ENCODE measurements around the gene COLEC12. TPM values are rescaled to one million over a fixed set of nuclear protein-coding genes. Genes with fewer than 3 reads are reported as not detected.

COLEC12 gene
- polyA plus RNA-seq, 1 donor (not counting 4 experiments of a cell fraction or from before 2014, with no cell fraction given) = not detected

GRCh38 chr18:490024-490366 lies 10.5 kb downstream of the COLEC12 start:
- DNase-seq (ENCODE audit: low read depth, low spot score) (no peak), FAIRE-seq (no peak)
- H4K20me1 ChIP-seq (ENCODE audit: control insufficient read depth, extremely low read depth, insufficient read depth, low read length) = no peaks in the 10 kb centered on the region
- no peak overlapping the region for H3K4me2 ChIP-seq (ENCODE audit: control insufficient read depth, extremely low read depth, insufficient read depth, low read depth, low read length)
- H3K27me3 ChIP-seq (ENCODE audit: control insufficient read depth, extremely low read depth, insufficient read depth, low read length) = no peaks in the 10 kb centered on the region
- no peak overlapping the region for H2AFZ ChIP-seq (ENCODE audit: control insufficient read depth, low read length)
- no peaks in the 10 kb centered on the region for H3K79me2 ChIP-seq (ENCODE audit: control insufficient read depth, insufficient read depth, low read length)
- no peak overlapping the region for H3K4me3 ChIP-seq (ENCODE audit: control insufficient read depth in 2 of 3, extremely low read depth in 1 of 3, insufficient read depth in 2 of 3, low read depth in 1 of 3, low read length in 3 of 3)
- no peaks in the 10 kb centered on the region for H3K36me3 ChIP-seq (ENCODE audit: control insufficient read depth in 2 of 2, extremely low read depth in 1 of 2, insufficient read depth in 2 of 2, low read length in 2 of 2)
- no peak overlapping the region for H3K27ac ChIP-seq (ENCODE audit: control insufficient read depth, insufficient read depth, low read length)
- H3K4me1 ChIP-seq (ENCODE audit: control insufficient read depth, extremely low read depth, insufficient read depth, low read length) = no peaks in the 10 kb centered on the region
- dilution Hi-C loops (cut with MboI; ENCODE audit: extremely low pct_ligation_motif_present, low sequenced_read_pairs) = no loop called here
- no peaks in the 10 kb centered on the region for H3K9me3 ChIP-seq (ENCODE audit: control insufficient read depth, low read depth, low read length)
- no peak for TF ChIP-seq EZH2 (IDR thresholded peaks at IDR 0.05; ENCODE audit: low read length)
- TF ChIP-seq, protein P1, sequence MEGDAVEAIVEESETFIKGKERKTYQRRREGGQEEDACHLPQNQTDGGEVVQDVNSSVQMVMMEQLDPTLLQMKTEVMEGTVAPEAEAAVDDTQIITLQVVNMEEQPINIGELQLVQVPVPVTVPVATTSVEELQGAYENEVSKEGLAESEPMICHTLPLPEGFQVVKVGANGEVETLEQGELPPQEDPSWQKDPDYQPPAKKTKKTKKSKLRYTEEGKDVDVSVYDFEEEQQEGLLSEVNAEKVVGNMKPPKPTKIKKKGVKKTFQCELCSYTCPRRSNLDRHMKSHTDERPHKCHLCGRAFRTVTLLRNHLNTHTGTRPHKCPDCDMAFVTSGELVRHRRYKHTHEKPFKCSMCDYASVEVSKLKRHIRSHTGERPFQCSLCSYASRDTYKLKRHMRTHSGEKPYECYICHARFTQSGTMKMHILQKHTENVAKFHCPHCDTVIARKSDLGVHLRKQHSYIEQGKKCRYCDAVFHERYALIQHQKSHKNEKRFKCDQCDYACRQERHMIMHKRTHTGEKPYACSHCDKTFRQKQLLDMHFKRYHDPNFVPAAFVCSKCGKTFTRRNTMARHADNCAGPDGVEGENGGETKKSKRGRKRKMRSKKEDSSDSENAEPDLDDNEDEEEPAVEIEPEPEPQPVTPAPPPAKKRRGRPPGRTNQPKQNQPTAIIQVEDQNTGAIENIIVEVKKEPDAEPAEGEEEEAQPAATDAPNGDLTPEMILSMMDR (optimal IDR thresholded peaks at IDR 0.05 in 1 of 3, IDR thresholded peaks at IDR 0.05 in 1 of 3, conservative IDR thresholded peaks at IDR 0.05 in 1 of 3; ENCODE audit: extremely low read depth in 1 of 3, insufficient read depth in 2 of 3, low read length in 3 of 3) = no peak
- no peaks in the 10 kb centered on the region for H3K9me1 ChIP-seq (ENCODE audit: control insufficient read depth, extremely low read depth, insufficient read depth, low read length)
- no peak overlapping the region for H3K9ac ChIP-seq (ENCODE audit: control insufficient read depth, extremely low read depth, insufficient read depth, low read length)

DNA sequence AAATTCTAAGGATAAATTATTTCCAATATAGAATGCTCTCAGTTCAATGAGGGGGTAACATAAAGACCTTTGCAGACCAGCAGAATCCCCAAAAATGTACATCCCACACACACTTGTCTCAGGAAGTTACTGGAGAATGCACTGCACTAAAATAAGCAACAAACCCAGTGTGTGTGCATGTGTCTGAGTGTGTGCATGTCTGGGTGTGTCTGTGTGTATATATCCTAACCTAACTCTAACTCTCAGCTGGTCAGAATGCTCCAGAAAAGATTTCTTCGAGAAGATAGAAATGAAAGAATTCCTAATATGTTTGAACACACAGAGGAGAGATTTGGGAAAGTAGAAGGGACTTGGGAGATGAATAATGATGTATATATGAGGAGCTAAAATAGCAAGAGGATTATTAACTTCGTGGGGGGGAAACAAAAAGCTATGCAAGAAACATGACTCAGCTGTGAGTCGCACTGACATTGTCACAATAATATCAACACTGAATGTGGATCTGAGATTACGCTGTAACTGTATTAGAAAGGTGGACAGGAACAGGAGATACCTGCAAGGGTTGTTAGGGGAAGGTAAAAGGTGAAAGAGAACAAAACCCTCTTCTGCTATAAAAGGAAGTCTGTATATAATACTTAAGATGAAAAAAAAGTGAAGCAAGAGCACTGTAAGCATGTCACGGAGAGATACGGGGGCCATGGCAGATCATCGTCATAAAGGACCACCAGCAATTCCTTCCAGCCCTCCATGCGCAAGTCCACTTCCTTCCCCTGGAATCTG lies 11.1 kb downstream of the COLEC12 start:
- Histone ChIP-seq H3K27me3 (ENCODE audit: control insufficient read depth, extremely low read depth, insufficient read depth, low read length) (no peaks in the 10 kb centered on the region), H4K20me1 (ENCODE audit: control insufficient read depth, extremely low read depth, insufficient read depth, low read length) (no peaks in the 10 kb centered on the region), H3K9me1 (ENCODE audit: control insufficient read depth, extremely low read depth, insufficient read depth, low read length) (no peaks in the 10 kb centered on the region), H3K27ac (ENCODE audit: control insufficient read depth, insufficient read depth, low read length) (no peak overlapping the region), H3K79me2 (ENCODE audit: control insufficient read depth, insufficient read depth, low read length) (no peaks in the 10 kb centered on the region), H3K36me3 (ENCODE audit: control insufficient read depth in 2 of 2, extremely low read depth in 1 of 2, insufficient read depth in 2 of 2, low read length in 2 of 2) (no peaks in the 10 kb centered on the region), H2AFZ (ENCODE audit: control insufficient read depth, low read length) (no peak overlapping the region), H3K9me3 (ENCODE audit: control insufficient read depth, low read depth, low read length) (no peaks in the 10 kb centered on the region), H3K4me3 (ENCODE audit: control insufficient read depth in 2 of 3, extremely low read depth in 1 of 3, insufficient read depth in 2 of 3, low read depth in 1 of 3, low read length in 3 of 3) (no peak overlapping the region), H3K9ac (ENCODE audit: control insufficient read depth, extremely low read depth, insufficient read depth, low read length) (no peak overlapping the region), H3K4me1 (ENCODE audit: control insufficient read depth, extremely low read depth, insufficient read depth, low read length) (no peaks in the 10 kb centered on the region), H3K4me2 (ENCODE audit: control insufficient read depth, extremely low read depth, insufficient read depth, low read depth, low read length) (no peak overlapping the region)
- no peak for DNase-seq (ENCODE audit: low read depth, low spot score)
- TF ChIP-seq, protein P1 (optimal IDR thresholded peaks at IDR 0.05 in 1 of 3, IDR thresholded peaks at IDR 0.05 in 1 of 3, conservative IDR thresholded peaks at IDR 0.05 in 1 of 3; ENCODE audit: extremely low read depth in 1 of 3, insufficient read depth in 2 of 3, low read length in 3 of 3) = no peak
- no peak for TF ChIP-seq EZH2 (IDR thresholded peaks at IDR 0.05; ENCODE audit: low read length)
- dilution Hi-C loops (cut with MboI; ENCODE audit: extremely low pct_ligation_motif_present, low sequenced_read_pairs) = no loop called here
- FAIRE-seq = no peak

All from keratinocyte (primary cell).